Tibial nerve (tissue), 4 donors: ENCODE data around the gene TBL1X. TPM values are rescaled to one million over a fixed set of nuclear protein-coding genes. Genes with fewer than 3 reads are reported as not detected.

Source experiments
- DNase-seq, 2 donors: peaks; one replicate each; pipeline ENCODE4 v3.0.0-alpha.2; 2019; ENCODE audit warnings: low spot score in 2 of 2
- H3K27ac ChIP-seq, 4 donors: fragments of 200-600 bp; sonication (generic) in 3 of 4; one replicate each; pipeline ENCODE4 v1.5.1; 2017 to 2019; ENCODE audit warnings: mild to moderate bottlenecking in 1 of 4
- H3K27me3 ChIP-seq, 2 donors: fragments of 200-600 bp; sonication (generic) in 1 of 2; one replicate each; pipeline versions ENCODE4 v1.5.1 to v1.6.0; 2017 to 2019
- H3K36me3 ChIP-seq, 3 donors: fragments of 200-600 bp; sonication (generic); one replicate each; pipeline ENCODE4 v1.5.1; 2018 to 2019
- H3K4me1 ChIP-seq, 4 donors: fragments of 200-600 bp; sonication (generic) in 3 of 4; one replicate each; pipeline ENCODE4 v1.5.1; 2017 to 2019
- H3K4me3 ChIP-seq, 4 donors: fragments of 200-600 bp; sonication (generic) in 3 of 4; one replicate each; pipeline ENCODE4 v1.5.1; 2017 to 2019; ENCODE audit warnings: mild to moderate bottlenecking in 1 of 4, moderate library complexity in 1 of 4
- H3K9me3 ChIP-seq, 4 donors: fragments of 200-600 bp; sonication (generic) in 3 of 4; one replicate each; pipeline ENCODE4 v1.5.1; 2017 to 2019
- CTCF ChIP-seq, 5 experiments: fragments of 200-600 bp in 3 of 5; fragments of 450-650 bp in 2 of 5; sonication (generic) in 3 of 5; IDR thresholded peaks; one replicate each; pipeline ENCODE4 v1.5.1; 2016 to 2019; ENCODE audit warnings: antibody characterized with exemption in 5 of 5, mild to moderate bottlenecking in 3 of 5, moderate library complexity in 2 of 5
- EP300 ChIP-seq, 2 donors: sonication (generic); formaldehyde crosslinking; IDR thresholded peaks; one replicate each; pipeline ENCODE4 v1.6.1; 2017; ENCODE audit warnings: antibody characterized with exemption in 2 of 2, mild to moderate bottlenecking in 1 of 2
- POLR2A ChIP-seq, 2 donors: fragments of 450-650 bp; IDR thresholded peaks; one replicate each; pipeline ENCODE4 v1.6.1; 2017; ENCODE audit warnings: antibody characterized with exemption in 2 of 2, mild to moderate bottlenecking in 2 of 2, moderate library complexity in 2 of 2
- WGBS, 2 donors: methylation state at CpG; one replicate each; pipeline ENCODE4 v1.1.5; 2018; 5-methylcytosine and 5-hydroxymethylcytosine counted together
- total RNA-seq, 4 donors: library from RNA; depleted of rRNA; stranded (reverse); fragments of >200 nt; gene quantifications; one replicate each; pipeline ENCODE4 v1.1.0, GENCODE V29; 2016

Gene TBL1X
- total RNA-seq, 4 donors from 2014 or later: 12.2 to 25.2 (median 19.5) TPM

DNA sequence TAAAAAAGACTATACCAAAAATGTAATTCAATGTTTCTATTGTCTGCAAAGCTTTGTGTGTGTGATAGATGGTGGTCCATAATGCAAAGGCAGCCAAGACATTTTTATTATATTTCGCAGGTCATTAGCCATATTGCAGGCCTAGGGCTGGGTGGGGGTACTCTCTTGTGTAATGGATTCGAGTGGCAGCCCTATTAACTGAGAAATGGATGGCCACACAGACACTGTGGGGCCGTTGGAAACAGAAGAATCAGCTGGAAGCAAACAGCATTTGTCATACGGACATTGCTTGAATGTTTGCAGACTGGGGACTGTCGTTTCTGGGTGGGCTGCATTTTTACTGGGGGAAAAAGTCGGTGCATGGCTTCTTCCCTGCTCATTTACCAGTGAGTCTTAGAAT is 199.4 kb downstream of the TBL1X start:
- WGBS, 2 donors: 68 to 73% methylated on average over 6 of the region's 6 CpGs
- no peak for TF ChIP-seq POLR2A (IDR thresholded peaks at IDR 0.05)
- TF ChIP-seq CTCF (IDR thresholded peaks at IDR 0.05): no peak
- TF ChIP-seq EP300 (IDR thresholded peaks at IDR 0.05): no peak
- Histone ChIP-seq H3K27ac (no peak overlapping the region), H3K36me3 (no peaks in the 10 kb centered on the region), H3K4me1 (no peaks in the 10 kb centered on the region), H3K27me3 (no peaks in the 10 kb centered on the region), H3K9me3 (no peaks in the 10 kb centered on the region), H3K4me3 (no peak overlapping the region)
- DNase-seq: no peak

GRCh38 chrX:9665113-9665512 is 200.3 kb downstream of the TBL1X start:
- WGBS, 2 donors: 64 to 74% methylated on average over 4 of the region's 4 CpGs
- no peak overlapping the region for H3K27ac ChIP-seq
- no peak for TF ChIP-seq POLR2A (IDR thresholded peaks at IDR 0.05)
- no peak for TF ChIP-seq CTCF (IDR thresholded peaks at IDR 0.05)
- TF ChIP-seq EP300 (IDR thresholded peaks at IDR 0.05): no peak

GRCh38 chrX:9668537-9668936 is 203.7 kb downstream of the TBL1X start:
- no peaks in the 10 kb centered on the region for H3K4me1 ChIP-seq
- H3K27me3 ChIP-seq: no peaks in the 10 kb centered on the region
- H3K27ac ChIP-seq: no peak overlapping the region
- no peaks in the 10 kb centered on the region for H3K9me3 ChIP-seq
- WGBS, 2 donors: 29 to 35% methylated on average over 3 of the region's 3 CpGs
- DNase-seq: no peak
- H3K4me3 ChIP-seq: no peak overlapping the region
- no peak for TF ChIP-seq POLR2A (IDR thresholded peaks at IDR 0.05)
- no peak for TF ChIP-seq CTCF (IDR thresholded peaks at IDR 0.05)
- TF ChIP-seq EP300 (IDR thresholded peaks at IDR 0.05): no peak
- no peaks in the 10 kb centered on the region for H3K36me3 ChIP-seq

More at GRCh38 chrX:9665113-9665512, 200.3 kb downstream of the TBL1X start:
- H3K9me3 ChIP-seq: no peaks in the 10 kb centered on the region
- H3K4me3 ChIP-seq: no peak overlapping the region
- DNase-seq: no peak
- no peaks in the 10 kb centered on the region for H3K4me1 ChIP-seq
- H3K36me3 ChIP-seq: no peaks in the 10 kb centered on the region
- no peaks in the 10 kb centered on the region for H3K27me3 ChIP-seq

DNA sequence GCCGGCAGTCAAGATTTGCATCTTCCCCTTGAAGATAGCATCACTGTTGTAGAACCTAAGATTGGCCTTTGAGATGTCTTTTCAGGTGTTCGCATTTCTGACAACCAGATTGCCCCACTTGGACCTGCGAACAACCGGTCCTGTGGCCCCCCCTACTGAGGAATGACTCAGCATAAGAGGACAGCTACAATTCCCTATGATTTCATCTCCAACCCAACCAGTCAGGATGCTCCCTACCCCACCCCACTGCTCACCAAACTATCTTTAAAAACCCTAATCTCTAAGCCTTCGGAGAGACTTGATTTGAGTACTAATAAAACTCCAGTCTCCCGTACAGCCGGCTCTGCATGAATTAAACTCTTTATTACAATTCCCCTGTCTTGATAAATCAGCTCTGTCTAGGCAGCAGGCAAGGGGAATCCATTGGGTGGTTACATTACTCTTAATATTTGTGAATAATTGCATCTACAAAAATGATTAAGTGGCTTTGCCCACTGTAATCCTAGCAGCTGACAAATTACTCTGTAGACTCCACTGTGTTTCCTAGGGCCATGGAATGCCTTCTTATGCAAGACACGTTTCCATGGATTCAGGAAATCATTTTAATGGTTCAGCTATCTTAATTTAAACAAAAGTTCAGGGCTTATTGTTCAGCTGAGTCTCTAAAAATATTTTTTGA is 205.4 kb downstream of the TBL1X start:
- no peaks in the 10 kb centered on the region for H3K36me3 ChIP-seq
- no peak overlapping the region for H3K4me3 ChIP-seq
- no peak for TF ChIP-seq CTCF (IDR thresholded peaks at IDR 0.05)
- no peak for TF ChIP-seq POLR2A (IDR thresholded peaks at IDR 0.05)
- TF ChIP-seq EP300 (IDR thresholded peaks at IDR 0.05): no peak
- H3K27ac ChIP-seq: no peak overlapping the region
- 71 to 74% methylated on average over 8 of the region's 8 CpGs for WGBS, 2 donors
- no peaks in the 10 kb centered on the region for H3K9me3 ChIP-seq
- H3K4me1 ChIP-seq: no peaks in the 10 kb centered on the region
- DNase-seq: no peak
- H3K27me3 ChIP-seq: no peaks in the 10 kb centered on the region

- Histone ChIP-seq H3K4me3 (no peak overlapping the region), H3K36me3 (no peaks in the 10 kb centered on the region), H3K27ac (no peak overlapping the region), H3K27me3 (no peaks in the 10 kb centered on the region), H3K9me3 (no peaks in the 10 kb centered on the region), H3K4me1 (no peaks in the 10 kb centered on the region)
- DNase-seq: no peak
- 81 to 92% methylated on average over 3 of the region's 3 CpGs for WGBS, 2 donors
- TF ChIP-seq EP300 (IDR thresholded peaks at IDR 0.05) (no peak), POLR2A (IDR thresholded peaks at IDR 0.05) (no peak), CTCF (IDR thresholded peaks at IDR 0.05) (no peak)
Observed at GRCh38 chrX:9671998-9672397, 207.1 kb downstream of the TBL1X start.
